Measurements from ENCODE around the gene COP1. TPM values are rescaled to one million over a fixed set of nuclear protein-coding genes. Genes with fewer than 3 reads are reported as not detected.

COP1 gene
- total and polyA plus RNA-seq, 2 of the 8 experiments (the other 6 are each of a cell fraction or from before 2014, with no cell fraction given) = 26.2 to 44.9 TPM

DNA sequence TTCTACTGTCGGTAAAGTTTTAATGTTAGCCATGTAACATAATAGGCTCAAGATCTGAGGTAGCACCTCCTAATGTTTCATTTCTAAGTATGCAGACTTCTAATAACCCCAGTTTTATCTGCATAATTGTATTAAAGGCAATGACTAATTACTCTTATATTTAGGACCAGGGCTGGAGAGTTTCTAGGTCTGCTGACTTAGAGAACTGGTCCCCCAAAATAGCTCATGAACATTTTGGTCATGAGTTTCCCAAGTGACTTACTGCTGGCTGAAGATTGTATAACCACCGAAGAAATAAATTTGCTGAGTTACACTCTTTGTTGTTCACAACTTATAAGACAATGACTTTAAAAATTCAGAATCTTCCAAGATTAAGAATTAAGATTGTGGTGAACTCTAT lies 265.9 kb downstream of the COP1 start (continued):
- TF ChIP-seq, protein P1, sequence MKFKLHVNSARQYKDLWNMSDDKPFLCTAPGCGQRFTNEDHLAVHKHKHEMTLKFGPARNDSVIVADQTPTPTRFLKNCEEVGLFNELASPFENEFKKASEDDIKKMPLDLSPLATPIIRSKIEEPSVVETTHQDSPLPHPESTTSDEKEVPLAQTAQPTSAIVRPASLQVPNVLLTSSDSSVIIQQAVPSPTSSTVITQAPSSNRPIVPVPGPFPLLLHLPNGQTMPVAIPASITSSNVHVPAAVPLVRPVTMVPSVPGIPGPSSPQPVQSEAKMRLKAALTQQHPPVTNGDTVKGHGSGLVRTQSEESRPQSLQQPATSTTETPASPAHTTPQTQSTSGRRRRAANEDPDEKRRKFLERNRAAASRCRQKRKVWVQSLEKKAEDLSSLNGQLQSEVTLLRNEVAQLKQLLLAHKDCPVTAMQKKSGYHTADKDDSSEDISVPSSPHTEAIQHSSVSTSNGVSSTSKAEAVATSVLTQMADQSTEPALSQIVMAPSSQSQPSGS (IDR thresholded peaks at IDR 0.05; ENCODE audit: low read length) = no peak
- TF ChIP-seq CBX5 (IDR thresholded peaks at IDR 0.05; ENCODE audit: low read depth, low read length) (no peak), SRF (IDR thresholded peaks at IDR 0.05; ENCODE audit: low read depth, low read length) (no peak)
